HCT116 (cell line): Measurements from ENCODE around the gene CEP170B. TPM values are rescaled to one million over a fixed set of nuclear protein-coding genes. Genes with fewer than 3 reads are reported as not detected.
A peak's percentile ranks its signal among the peaks of the same experiment; 100 is the strongest.

Experiments used
- ATAC-seq: fragments of 200-7000 bp; cut with Tn5 transposase; 2 replicates; pipeline ENCODE4 v1.9.1; 2020; ENCODE audit warnings: mild to moderate bottlenecking, moderate library complexity
- BruUV-seq: library from RNA; stranded (reverse); fragments of 400-500 nt; replicated peaks from 2 replicates; lab custom pipeline; 2021; lab: Mats Ljungman, UMichigan
- CTCF ChIA-PET: fragments of 300-600 bp; sonication (Branson Sonifier 250); formaldehyde crosslinking; loops from one replicate; lab custom pipeline; 2021; ENCODE audit warnings: antibody characterized with exemption; lab: Charles Lee
- POLR2A ChIA-PET: fragments of 300-600, 350-600 bp; sonication (Branson Sonifier 250); formaldehyde crosslinking; loops from one replicate; lab custom pipeline; 2021; ENCODE audit warnings: antibody characterized with exemption; lab: Charles Lee
- RAD21 ChIA-PET, 2 experiments: fragments of 300-600 bp; sonication (Branson Sonifier 250); formaldehyde crosslinking; loops; one replicate each; lab custom pipeline; 2023; ENCODE audit warnings: low total read pairs in 2 of 2; ENCODE audit not compliant: uncharacterized antibody in 2 of 2, unreplicated experiment in 2 of 2, low non-redundant PET in 1 of 2; lab: Charles Lee
- DNase-seq: peaks from one replicate; pipeline ENCODE4 v3.0.0-alpha.2; 2010; ENCODE audit warnings: low read depth, low spot score
- H2AFZ ChIP-seq: fragments of 200-600 bp; shearing (Covaris generic), sonication (generic); 2 replicates; pipeline ENCODE4 v1.6.1; 2017; ENCODE audit warnings: low read depth, mixed run types, mixed read lengths, antibody characterized with exemption, low read length; ENCODE audit not compliant: poor library complexity, severe bottlenecking
- H3K27ac ChIP-seq: 2 replicates; pipeline ENCODE4 v1.5.1; 2012; ENCODE audit warnings: low read depth, low read length
- H3K27me3 ChIP-seq: fragments of 200-600 bp; sonication (generic); 2 replicates; pipeline ENCODE4 v1.6.1; 2016; ENCODE audit warnings: mixed run types, low read length, mixed read lengths; ENCODE audit not compliant: insufficient read depth
- H3K36me3 ChIP-seq, 2 experiments: fragments of 200-500 bp in 1 of 2; fragments of 200-600 bp in 1 of 2; sonication (Bioruptor generic) in 1 of 2; sonication (generic) in 1 of 2; 2 replicates each; pipeline versions ENCODE4 v1.5.1 to v1.6.1; 2014 to 2016; ENCODE audit warnings: low read length in 2 of 2, inconsistent platforms in 1 of 2, mixed read lengths in 1 of 2, mixed run types in 1 of 2; ENCODE audit not compliant: insufficient read depth in 2 of 2, control insufficient read depth in 1 of 2
- H3K4me1 ChIP-seq, 2 experiments: fragments of 200-600 bp in 1 of 2; sonication (generic) in 1 of 2; 2 replicates each; pipeline versions ENCODE4 v1.5.1 to v1.6.1; 2012 to 2017; ENCODE audit warnings: low read length in 2 of 2, inconsistent platforms in 1 of 2, mild to moderate bottlenecking in 1 of 2, mixed read lengths in 1 of 2, mixed run types in 1 of 2, moderate library complexity in 1 of 2; ENCODE audit not compliant: insufficient read depth in 2 of 2, control insufficient read depth in 1 of 2
- H3K4me2 ChIP-seq: fragments of 200-600 bp; sonication (generic); 2 replicates; pipeline ENCODE4 v1.6.1; 2017; ENCODE audit warnings: mixed run types, low read length, mixed read lengths
- H3K4me3 ChIP-seq, 2 experiments: fragments of 200-600 bp in 1 of 2; sonication (generic) in 1 of 2; replicated peaks in 1 of 2; 2 replicates each; pipeline ENCODE4 v1.5.1; 2011 to 2016; ENCODE audit warnings: low read length in 2 of 2, control low read depth in 1 of 2, low read depth in 1 of 2, mild to moderate bottlenecking in 1 of 2, mixed read lengths in 1 of 2, mixed run types in 1 of 2
- H3K79me2 ChIP-seq: fragments of 200-600 bp; sonication (generic); 2 replicates; pipeline ENCODE4 v1.6.1; 2017; ENCODE audit warnings: mild to moderate bottlenecking, mixed run types, low read length, moderate library complexity, mixed read lengths; ENCODE audit not compliant: insufficient read depth
- H3K9ac ChIP-seq: fragments of 200-600 bp; sonication (generic); 2 replicates; pipeline ENCODE4 v1.6.1; 2016; ENCODE audit warnings: low read length, mixed read lengths
- H3K9me2 ChIP-seq: fragments of 200-600 bp; sonication (generic), shearing (Covaris generic); 2 replicates; pipeline ENCODE4 v1.6.1; 2017; ENCODE audit warnings: mixed run types, mild to moderate bottlenecking, moderate library complexity; ENCODE audit not compliant: insufficient read depth
- H3K9me3 ChIP-seq, 2 experiments: fragments of 200-500 bp in 1 of 2; fragments of 200-600 bp in 1 of 2; sonication (Bioruptor generic) in 1 of 2; sonication (generic) in 1 of 2; 2 replicates each; pipeline ENCODE4 v1.6.1; 2014 to 2017; ENCODE audit warnings: low read length in 2 of 2, mixed read lengths in 2 of 2, inconsistent platforms in 1 of 2, low read depth in 1 of 2, mild to moderate bottlenecking in 1 of 2, mixed run types in 1 of 2, moderate library complexity in 1 of 2; ENCODE audit not compliant: control insufficient read depth in 1 of 2, insufficient read depth in 1 of 2
- H4K20me1 ChIP-seq: fragments of 200-600 bp; sonication (generic), shearing (Covaris generic); 2 replicates; pipeline ENCODE4 v1.6.1; 2017; ENCODE audit warnings: mixed run types, mild to moderate bottlenecking, moderate library complexity; ENCODE audit not compliant: insufficient read depth
- FOSL1 ChIP-seq: IDR thresholded peaks from 2 replicates; pipeline ENCODE4 v1.6.1; 2012; ENCODE audit warnings: low read depth
- JUND ChIP-seq: IDR thresholded peaks from 2 replicates; pipeline ENCODE4 v1.6.1; 2012
- POLR2A ChIP-seq: IDR thresholded peaks from 2 replicates; pipeline ENCODE4 v1.7.0; 2011; ENCODE audit warnings: borderline replicate concordance; ENCODE audit not compliant: insufficient read depth, insufficient read length; ENCODE audit errors: extremely low read depth
- SRF ChIP-seq: IDR thresholded peaks from 2 replicates; pipeline ENCODE4 v1.6.1; 2012; ENCODE audit warnings: low read depth
- ZBTB33 ChIP-seq: IDR thresholded peaks from 2 replicates; pipeline ENCODE4 v1.6.1; 2011; ENCODE audit warnings: mild to moderate bottlenecking, low read length, moderate library complexity; ENCODE audit not compliant: insufficient replicate concordance; ENCODE audit errors: extremely low read depth
- intact Hi-C: fragments of 100-400 bp; cut with micrococcal nuclease; formaldehyde crosslinking; loops from 2 replicates; pipeline ENCODE4 v1.10.0; 2022
- total RNA-seq: library from RNA; stranded (reverse); gene quantifications from one replicate; pipeline ENCODE4 v1.2.1, GENCODE V29; 2021; ENCODE audit not compliant: unreplicated experiment
- TF ChIP-seq, protein P1 (sequence below), 3 experiments: fragments of 200-600 bp in 1 of 3; sonication (generic) in 1 of 3; IDR thresholded peaks in 2 of 3; conservative IDR thresholded peaks in 1 of 3; 2 replicates each; pipeline ENCODE4 v1.5.1; 2012 to 2017; ENCODE audit warnings: low read depth in 2 of 3, low read length in 2 of 3, antibody characterized with exemption in 1 of 3, borderline replicate concordance in 1 of 3, control low read depth in 1 of 3, mild to moderate bottlenecking in 1 of 3, mixed read lengths in 1 of 3, mixed run types in 1 of 3, moderate library complexity in 1 of 3; ENCODE audit not compliant: insufficient read depth in 1 of 3
- TF ChIP-seq, protein P2 (sequence below): IDR thresholded peaks from 2 replicates; pipeline ENCODE4 v1.6.1; 2012

The CEP170B gene
- total RNA-seq, 1 experiment from 2014 or later = 45.9 TPM

DNA sequence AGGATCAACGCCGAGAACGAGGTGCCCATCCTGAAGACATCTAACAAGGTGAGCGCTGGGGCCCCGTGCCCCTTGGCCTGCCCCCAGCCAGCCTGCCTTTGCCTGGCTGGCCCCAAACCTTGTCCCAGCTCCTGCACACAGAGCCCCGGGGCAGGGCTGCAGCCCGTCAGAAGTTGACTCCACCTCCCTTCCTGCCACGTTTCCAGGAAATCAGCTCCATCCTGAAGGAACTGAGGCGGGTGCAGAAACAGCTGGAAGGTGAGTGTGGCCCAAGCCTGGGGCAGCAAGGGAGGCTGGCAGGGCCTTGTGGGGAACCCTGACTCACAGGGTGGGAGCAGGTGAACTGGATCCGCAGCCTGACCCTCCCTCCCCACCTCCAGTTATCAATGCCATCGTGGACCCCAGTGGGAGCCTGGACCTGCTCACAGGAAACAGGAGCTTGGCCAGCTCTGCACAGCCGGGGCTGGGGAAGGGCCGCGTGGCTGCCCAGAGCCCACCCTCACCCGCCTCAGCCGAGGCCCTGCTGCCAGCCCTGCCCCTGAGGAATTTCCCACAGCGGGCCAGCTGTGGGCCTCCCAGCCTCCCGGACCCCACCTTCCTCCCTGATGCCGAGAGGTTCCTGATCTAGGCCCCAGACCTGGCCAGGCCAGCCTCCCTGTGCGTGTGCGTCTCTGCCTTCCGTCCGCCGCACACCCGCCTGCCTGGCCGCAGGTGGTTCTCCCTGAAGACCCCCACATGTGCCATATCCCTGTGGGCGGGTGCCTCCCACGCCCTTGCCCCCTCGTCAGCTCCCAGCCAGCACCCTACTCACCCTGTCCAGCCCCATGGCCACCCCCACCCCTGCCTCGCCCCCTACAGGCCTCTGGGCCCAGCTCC is 29.5 kb downstream of the CEP170B start:
- ATAC-seq = no peak
- Histone ChIP-seq H4K20me1 (no peaks in the 10 kb centered on the region), H3K9me3 (no peaks in the 10 kb centered on the region), H3K4me3 (no peak overlapping the region), H3K36me3 (0 out of 4 replicates have a peak, but pooled peaks cover 0 to 3% of the 10 kb centered on the region in 2 experiments), H3K79me2 (no peaks in the 10 kb centered on the region), H3K9me2 (no peaks in the 10 kb centered on the region), H2AFZ (no peak overlapping the region), H3K27me3 (no peaks in the 10 kb centered on the region), H3K9ac (no peak overlapping the region), H3K4me2 (no peak overlapping the region), H3K4me1 (peaks cover 0 to 8% of the 10 kb centered on the region in 2 experiments; a peak in 1 of 4 replicates), H3K27ac (no peak overlapping the region)
- TF ChIP-seq, protein P1, sequence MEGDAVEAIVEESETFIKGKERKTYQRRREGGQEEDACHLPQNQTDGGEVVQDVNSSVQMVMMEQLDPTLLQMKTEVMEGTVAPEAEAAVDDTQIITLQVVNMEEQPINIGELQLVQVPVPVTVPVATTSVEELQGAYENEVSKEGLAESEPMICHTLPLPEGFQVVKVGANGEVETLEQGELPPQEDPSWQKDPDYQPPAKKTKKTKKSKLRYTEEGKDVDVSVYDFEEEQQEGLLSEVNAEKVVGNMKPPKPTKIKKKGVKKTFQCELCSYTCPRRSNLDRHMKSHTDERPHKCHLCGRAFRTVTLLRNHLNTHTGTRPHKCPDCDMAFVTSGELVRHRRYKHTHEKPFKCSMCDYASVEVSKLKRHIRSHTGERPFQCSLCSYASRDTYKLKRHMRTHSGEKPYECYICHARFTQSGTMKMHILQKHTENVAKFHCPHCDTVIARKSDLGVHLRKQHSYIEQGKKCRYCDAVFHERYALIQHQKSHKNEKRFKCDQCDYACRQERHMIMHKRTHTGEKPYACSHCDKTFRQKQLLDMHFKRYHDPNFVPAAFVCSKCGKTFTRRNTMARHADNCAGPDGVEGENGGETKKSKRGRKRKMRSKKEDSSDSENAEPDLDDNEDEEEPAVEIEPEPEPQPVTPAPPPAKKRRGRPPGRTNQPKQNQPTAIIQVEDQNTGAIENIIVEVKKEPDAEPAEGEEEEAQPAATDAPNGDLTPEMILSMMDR (IDR thresholded peaks at IDR 0.05 in 2 of 3, conservative IDR thresholded peaks at IDR 0.05 in 1 of 3; ENCODE audit: borderline replicate concordance in 1 of 3, insufficient read depth in 1 of 3, low read depth in 2 of 3, low read length in 2 of 3) = peak in 1 of 3 experiments; percentile 19; a peak in 1 of 6 replicates
- no peak for TF ChIP-seq SRF
- no TSS peak for BruUV-seq
- POLR2A ChIA-PET = no interaction called here
- DNase-seq = no peak
- RAD21 ChIA-PET = no interaction called here
- intact Hi-C loops = no loop called here
- CTCF ChIA-PET = interaction anchor here (1.2 kb wide), 1 partner anchor 68 kb away, joined by 4 read pairs; no protein-coding TSS in a partner anchor

DNA sequence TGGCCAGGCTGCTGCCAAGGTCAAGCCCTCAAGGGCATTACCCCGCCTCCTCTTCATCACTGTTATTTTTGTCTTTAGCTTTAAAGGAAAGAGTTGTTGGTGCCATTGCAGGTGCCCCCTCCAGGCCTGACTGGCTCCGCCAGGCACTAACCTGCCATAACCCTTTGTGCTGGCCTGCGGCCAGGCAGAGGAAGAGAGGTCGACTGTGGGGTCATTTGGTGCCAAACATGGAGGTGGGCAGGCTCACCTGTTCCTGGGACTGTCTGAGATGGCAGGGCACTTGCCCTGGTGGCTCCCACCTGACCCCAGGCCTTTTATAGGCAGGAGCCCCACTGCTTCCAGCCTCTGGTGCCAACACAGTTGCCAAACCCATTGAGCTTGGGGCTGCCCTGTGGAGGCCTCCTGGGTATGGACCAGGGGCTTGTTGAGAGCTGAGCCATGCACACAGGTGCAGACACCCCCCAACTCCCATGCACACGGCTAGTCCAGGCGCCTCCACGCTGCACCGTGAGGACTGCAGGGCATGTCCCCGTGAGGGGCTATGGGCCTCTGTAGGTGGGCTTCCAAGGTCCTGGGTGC is 30.2 kb downstream of the CEP170B start:
- no peak for TF ChIP-seq POLR2A
- TF ChIP-seq, protein P1 (IDR thresholded peaks at IDR 0.05 in 2 of 3, conservative IDR thresholded peaks at IDR 0.05 in 1 of 3; ENCODE audit: borderline replicate concordance in 1 of 3, insufficient read depth in 1 of 3, low read depth in 2 of 3, low read length in 2 of 3) = 0 out of 6 replicates have a peak, but pooled peaks of 1 of the 3 experiments have one; percentile 17
- TF ChIP-seq JUND = no peak
- no peak for TF ChIP-seq SRF
- no peak for TF ChIP-seq ZBTB33
- TF ChIP-seq, protein P2, sequence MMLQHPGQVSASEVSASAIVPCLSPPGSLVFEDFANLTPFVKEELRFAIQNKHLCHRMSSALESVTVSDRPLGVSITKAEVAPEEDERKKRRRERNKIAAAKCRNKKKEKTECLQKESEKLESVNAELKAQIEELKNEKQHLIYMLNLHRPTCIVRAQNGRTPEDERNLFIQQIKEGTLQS = no peak
- no peak for TF ChIP-seq FOSL1
- ATAC-seq (no peak), DNase-seq (no peak)
- Histone ChIP-seq H3K36me3 (0 out of 4 replicates have a peak, but pooled peaks cover 0 to 3% of the 10 kb centered on the region in 2 experiments), H3K79me2 (no peaks in the 10 kb centered on the region), H4K20me1 (no peaks in the 10 kb centered on the region), H3K27me3 (no peaks in the 10 kb centered on the region), H3K9me2 (no peaks in the 10 kb centered on the region), H2AFZ (no peak overlapping the region), H3K9ac (no peak overlapping the region), H3K4me1 (peaks cover 0 to 8% of the 10 kb centered on the region in 2 experiments; a peak in 1 of 4 replicates), H3K4me2 (no peak overlapping the region), H3K9me3 (no peaks in the 10 kb centered on the region), H3K4me3 (no peak overlapping the region), H3K27ac (no peak overlapping the region)
- BruUV-seq = no TSS peak
- POLR2A ChIA-PET = no interaction called here
- CTCF ChIA-PET = interaction anchor here (1.2 kb wide), 2 partner anchors 68 to 151 kb away, joined by 3 to 4 read pairs; no protein-coding TSS in a partner anchor
- intact Hi-C loops = no loop called here
- RAD21 ChIA-PET = interaction anchor here in 1 of 2 experiments (1.1 kb wide), 1 partner anchor 69 kb away, joined by 3 read pairs; no protein-coding TSS in a partner anchor
